ENCODE results near the gene MELTF. TPM values are rescaled to one million over a fixed set of nuclear protein-coding genes. Genes with fewer than 3 reads are reported as not detected.

The MELTF gene
- polyA plus RNA-seq, 1 donor: 5.7 TPM

- no peak for DNase-seq (ENCODE audit: low read depth)
Observed at GRCh38 chr3:197027151-197027895, 2.3 kb downstream of the MELTF start.

- no peak for DNase-seq (ENCODE audit: low read depth)
Observed at GRCh38 chr3:197026481-197026866, 3.1 kb downstream of the MELTF start.

- no peak for DNase-seq (ENCODE audit: low read depth)
Observed at GRCh38 chr3:197025736-197026480, 3.7 kb downstream of the MELTF start.

- DNase-seq (ENCODE audit: low read depth): no peak
Observed at GRCh38 chr3:197024881-197025735, 4.5 kb downstream of the MELTF start.

GRCh38 chr3:197023998-197024651, 5.5 kb downstream of the MELTF start:
- no peak for DNase-seq (ENCODE audit: low read depth)

GRCh38 chr3:197023241-197023997, 6.2 kb downstream of the MELTF start:
- DNase-seq (ENCODE audit: low read depth): no peak

GRCh38 chr3:197022405-197023231, 7.0 kb downstream of the MELTF start:
- no peak for DNase-seq (ENCODE audit: low read depth)

GRCh38 chr3:197021729-197022404, 7.8 kb downstream of the MELTF start:
- no peak for DNase-seq (ENCODE audit: low read depth)

- DNase-seq (ENCODE audit: low read depth): no peak
Observed at GRCh38 chr3:197021231-197021630, 8.4 kb downstream of the MELTF start.

- no peak for DNase-seq (ENCODE audit: low read depth)
Observed at GRCh38 chr3:197019535-197019934, 10.1 kb downstream of the MELTF start.

GRCh38 chr3:197019021-197019420, 10.6 kb downstream of the MELTF start:
- DNase-seq (ENCODE audit: low read depth): no peak

GRCh38 chr3:197017003-197017402, 12.6 kb downstream of the MELTF start:
- DNase-seq (ENCODE audit: low read depth): no peak

GRCh38 chr3:197015790-197016736, 13.6 kb downstream of the MELTF start:
- no peak for DNase-seq (ENCODE audit: low read depth)

GRCh38 chr3:197014942-197015575, 14.6 kb downstream of the MELTF start:
- no peak for DNase-seq (ENCODE audit: low read depth)

- DNase-seq (ENCODE audit: low read depth): no peak
Observed at GRCh38 chr3:197014024-197014423, 15.6 kb downstream of the MELTF start.

GRCh38 chr3:197012540-197012883, 17.1 kb downstream of the MELTF start:
- no peak for DNase-seq (ENCODE audit: low read depth)

- no peak for DNase-seq (ENCODE audit: low read depth)
Observed at GRCh38 chr3:197011780-197012539, 17.7 kb downstream of the MELTF start.

Measured in forelimb muscle (tissue), 1 donor.